UCSD-AML1 (cell line): ENCODE measurements around the gene PKP3.
"Not testable (repeated sequence)": the region's sequence is repeated elsewhere in the genome, so short reads cannot be mapped to it uniquely, and the experiment has no call there.

ENCODE experiments used
- DNase-seq: peaks from one replicate; lab custom pipeline; 2025; ENCODE audit not compliant: unreplicated experiment; lab: John Stamatoyannopoulos, UW

Gene PKP3

DNA sequence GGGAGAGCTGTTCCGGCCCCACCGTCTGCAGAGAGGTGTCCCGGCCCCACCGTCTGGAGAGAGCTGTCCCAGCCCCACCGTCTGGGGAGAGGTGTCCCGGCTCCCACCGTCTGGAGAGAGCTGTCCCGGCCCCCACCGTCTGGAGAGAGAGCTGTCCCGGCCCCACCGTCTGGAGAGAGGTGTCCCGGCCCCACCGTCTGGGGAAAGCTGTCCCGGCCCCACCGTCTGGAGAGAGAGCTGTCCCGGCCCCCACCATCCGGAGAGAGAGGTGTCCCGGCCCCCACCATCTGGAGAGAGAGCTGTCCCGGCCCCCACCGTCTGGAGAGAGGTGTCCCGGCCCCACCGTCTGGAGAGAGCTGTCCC lies 30.6 kb upstream of the PKP3 start:
- not testable (repeated sequence) for DNase-seq

DNA sequence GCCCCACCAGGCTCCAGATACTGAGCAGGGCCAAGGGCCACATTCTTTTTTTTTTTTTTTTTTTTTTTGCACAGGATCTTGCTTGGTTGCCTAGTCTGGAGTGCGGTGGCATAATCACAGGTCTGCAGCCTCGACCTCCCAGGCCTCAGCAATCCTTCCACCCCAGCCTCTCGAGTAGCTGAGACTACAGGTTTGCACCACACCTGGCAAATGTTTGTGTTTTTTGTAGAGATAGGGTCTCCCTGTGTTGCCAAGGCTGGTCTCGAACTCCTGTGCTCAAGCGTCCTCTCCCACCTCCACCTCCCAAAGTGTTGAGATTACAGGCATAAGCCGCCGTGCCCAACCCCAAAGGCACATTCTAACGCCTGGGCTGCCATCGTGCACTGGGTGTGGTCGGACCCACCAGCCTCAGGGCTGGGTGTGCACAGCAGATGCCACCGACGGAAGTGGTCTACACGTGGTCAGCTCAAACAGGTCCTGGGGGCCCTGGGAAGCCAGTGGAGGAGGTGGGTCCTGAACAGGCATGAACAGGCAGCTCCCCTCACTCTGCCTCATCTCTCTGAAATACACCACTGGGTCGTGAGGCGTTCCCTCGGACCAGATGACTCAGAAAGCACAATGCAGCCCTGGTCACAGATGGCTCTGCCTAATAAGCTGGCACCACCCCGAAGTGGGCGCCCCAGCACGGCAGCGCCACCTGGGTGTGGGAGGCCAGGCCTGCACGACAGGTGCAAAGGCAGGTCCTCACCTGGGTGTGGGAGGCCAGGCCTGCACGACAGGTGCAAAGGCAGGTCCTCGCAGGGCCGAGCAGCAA lies 29.9 kb upstream of the PKP3 start:
- no peak for DNase-seq

DNA sequence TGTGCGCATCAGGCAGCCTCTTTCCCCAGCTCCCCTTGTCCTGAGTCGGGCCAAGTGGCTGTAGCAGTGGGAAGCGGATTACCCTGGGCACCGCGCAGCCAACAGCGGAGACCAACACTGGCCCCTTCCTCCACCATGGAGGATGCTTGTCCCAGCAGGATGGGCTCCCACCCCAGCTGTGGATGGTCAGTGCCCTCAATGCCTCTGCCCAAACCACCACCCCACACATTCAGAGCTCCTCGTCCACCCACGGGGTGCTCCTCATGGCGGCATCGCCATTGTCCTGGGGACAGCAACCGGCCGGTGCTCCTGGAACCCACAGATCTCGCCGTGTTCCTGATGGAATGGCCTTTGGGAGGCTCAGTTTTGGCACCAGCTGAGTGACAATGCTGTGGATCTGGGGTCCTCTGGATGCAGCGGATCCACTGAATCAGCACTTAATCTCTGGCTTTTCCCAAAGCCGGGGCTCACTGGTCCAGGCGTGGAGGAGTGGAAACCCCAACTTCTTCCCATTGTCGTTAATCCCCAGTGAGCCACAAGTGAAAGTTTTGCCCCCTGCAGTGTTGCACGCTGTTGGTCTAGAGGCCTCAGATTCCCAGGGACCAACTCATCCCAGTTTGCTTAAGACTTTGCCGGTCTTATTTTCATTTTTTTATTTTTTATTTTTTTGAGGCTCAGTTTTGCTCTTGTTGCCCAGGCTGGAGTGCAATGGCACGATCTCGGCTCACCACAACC lies 28.9 kb upstream of the PKP3 start:
- DNase-seq, result no peak

DNA sequence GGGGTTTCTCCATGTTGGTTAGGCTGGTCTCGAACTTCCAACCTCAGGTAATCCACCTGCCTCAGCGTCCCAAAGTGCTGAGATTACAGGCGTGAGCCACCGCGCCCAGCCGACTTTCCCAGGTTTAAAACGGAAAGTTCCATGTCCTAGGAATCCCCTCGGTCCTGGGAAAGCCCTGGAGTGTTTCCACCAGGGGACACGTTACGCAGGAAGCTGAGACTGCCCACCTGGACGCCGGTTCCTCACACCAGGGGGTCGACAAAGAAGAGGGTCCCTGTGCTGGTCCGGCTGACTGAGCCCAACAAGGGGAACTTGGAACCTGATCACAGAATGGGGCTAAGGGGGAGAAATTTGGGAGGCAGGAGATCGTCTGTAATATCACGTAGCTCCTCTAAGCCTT lies 28.2 kb upstream of the PKP3 start:
- no peak for DNase-seq

DNA sequence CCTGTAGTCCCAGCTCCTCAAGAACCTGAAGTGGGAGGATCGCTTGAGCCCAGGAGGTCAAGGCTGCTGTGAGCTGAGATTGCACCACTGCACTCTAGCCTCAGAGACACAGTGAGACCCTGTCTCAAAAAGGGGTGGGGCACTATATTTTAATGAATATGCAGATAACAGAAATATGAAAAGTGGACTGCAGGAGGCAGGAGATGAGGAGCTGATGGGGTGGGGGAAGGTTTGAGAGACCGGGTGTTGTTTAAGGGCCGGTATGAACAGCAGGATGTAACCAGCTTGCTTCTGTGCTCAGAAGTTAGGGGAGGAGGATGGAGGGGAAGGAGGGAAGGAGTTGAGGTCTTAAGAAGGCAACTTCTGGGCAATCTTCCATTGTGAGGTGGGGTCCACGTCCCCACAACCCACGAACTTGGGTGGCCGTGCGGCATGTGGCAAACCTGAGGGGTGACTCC lies 26.0 kb upstream of the PKP3 start:
- no peak for DNase-seq

DNA sequence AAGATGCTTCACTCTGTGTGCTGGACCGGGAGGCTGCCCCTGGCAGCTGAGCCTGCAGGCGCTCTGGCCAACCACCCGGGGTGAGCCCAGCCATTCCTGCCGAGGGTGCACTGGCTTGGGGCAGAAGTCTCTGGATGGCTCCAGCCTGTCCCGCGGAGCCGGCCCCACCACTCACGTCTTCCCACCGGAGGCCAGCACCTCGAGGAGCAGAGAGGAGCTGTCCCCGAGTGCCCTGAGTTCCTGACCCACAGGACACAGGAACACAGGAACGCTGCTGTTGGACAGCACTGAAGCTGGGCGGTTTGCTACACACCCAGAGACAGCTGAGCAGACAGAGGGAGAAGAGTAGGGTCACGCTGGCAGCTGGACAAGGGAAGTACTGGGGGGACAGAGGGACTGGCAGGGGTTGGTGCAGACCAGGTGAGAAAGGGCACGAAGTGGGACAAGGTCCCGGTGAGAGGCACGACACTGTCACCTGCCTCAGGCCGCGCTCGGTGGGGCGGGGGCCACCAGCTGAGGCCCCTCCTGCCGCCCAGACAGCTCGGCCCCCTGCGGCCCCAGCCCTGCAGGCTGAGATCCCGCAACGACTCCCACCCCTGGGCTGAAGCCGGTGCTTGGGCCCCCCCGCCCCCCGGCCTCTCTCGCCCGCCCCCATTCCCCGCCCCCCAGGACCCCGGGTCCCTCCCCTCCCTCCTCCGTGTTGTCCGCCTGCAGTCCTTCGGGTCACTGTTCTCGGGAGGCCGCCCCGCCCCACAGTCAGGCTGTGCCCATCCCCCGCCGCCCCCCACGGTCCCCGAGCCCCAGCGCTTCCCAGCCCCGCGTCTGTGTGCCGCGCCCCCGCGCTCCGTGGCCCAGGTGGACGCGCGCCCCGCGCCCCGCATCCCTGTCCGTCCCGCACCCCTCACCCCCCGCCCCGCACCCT lies 25.3 kb upstream of the PKP3 start:
- DNase-seq, result no peak

DNA sequence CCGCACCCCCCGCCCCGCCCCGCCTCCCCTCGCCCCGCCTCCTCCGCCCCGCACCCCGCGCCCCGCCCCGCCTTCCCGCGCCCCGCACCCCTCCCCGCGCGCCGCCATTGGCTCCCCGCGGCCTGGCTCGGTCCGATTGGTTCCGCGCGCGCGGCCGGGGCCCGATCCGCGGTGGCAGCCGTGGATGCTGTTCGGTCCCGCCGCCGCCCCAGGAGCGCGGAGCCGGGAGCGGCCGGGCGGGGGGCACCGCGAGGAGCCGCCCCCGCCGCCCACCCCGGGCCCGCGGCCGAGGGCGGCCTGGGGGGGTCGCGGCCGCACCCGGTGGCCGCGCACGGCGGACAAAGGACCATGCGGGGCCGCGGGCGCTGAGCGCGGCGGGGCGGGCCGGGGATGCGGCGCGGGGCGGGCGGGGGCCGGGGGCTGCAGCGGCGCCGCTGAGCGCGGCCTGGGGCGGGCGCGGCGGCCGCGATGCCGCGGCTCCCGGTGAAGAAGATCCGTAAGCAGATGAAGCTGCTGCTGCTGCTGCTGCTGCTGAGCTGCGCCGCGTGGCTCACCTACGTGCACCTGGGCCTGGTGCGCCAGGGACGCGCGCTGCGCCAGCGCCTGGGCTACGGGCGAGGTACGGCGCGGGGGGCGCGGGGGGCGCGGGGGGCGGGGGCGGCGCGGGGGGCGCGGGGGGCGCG lies 24.5 kb upstream of the PKP3 start, which contains the start of gene B4GALNT4:
TSS of gene B4GALNT4 (plus strand) at position 164 of the 683 bp plus-strand sequence. CDS start at position 469, 305 bp downstream.
- DNase-seq, result no peak

DNA sequence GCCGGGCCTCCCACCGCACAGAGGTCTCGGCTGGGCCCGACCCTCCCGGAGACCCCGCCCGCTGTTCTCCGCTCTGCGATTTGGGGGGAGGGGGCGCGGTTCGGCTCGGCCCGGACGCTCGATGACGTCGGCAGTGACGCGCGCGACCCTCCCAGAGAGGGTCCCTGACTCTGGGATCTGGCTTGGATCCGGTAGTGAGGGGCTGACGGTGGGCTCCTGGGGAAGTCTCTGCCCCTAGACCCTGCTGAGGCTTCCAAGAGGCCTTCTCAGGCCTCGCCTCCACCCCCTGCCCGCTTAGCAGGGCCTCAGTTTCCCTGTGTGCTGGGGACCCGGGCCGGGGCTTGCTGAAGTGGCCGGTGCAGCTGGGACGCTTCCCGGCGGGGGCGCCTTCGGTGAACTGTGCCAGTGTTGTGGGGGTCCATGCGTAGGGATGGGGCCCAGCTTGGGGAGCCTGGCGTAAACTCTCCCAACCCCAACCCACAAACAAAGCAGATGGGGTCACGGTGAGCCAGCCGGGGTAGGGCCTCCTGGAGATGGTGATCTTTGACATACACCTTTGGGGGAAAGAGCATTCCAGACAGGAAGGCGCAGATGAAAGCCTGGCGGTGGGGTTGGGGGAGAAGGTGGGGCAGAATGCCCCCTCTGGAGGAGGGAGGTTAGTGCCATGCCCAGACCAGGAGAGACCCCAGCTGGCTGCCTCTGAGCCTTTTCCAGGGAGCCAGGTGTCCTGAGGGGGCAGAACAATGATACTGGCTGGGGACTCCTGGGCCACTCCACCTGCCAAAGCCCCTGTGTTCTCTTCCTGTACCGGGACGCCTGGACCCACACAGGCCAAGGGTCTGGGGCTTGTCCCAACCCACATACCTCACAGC lies 23.7 kb upstream of the PKP3 start:
- no peak for DNase-seq

DNA sequence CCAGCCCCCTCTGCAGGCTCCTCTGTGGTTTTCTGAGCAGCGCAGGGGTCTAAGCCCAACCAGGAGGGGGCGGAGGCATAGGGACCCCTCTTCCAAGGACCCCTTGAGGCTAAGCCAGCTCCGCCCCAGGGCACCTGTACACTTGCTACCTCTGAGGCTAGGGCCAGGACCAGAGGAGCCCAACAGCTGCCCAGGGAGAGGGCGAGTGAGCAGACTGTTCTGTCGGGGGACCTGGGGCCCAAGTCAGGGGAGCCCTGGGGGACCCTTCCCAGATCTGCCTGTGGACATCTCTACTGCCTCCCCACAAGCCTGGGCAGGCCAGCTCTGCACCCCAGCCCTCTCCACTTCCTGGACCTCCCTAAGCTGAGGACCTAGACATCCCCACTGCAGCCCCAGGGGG lies 23.0 kb upstream of the PKP3 start:
- no peak for DNase-seq

DNA sequence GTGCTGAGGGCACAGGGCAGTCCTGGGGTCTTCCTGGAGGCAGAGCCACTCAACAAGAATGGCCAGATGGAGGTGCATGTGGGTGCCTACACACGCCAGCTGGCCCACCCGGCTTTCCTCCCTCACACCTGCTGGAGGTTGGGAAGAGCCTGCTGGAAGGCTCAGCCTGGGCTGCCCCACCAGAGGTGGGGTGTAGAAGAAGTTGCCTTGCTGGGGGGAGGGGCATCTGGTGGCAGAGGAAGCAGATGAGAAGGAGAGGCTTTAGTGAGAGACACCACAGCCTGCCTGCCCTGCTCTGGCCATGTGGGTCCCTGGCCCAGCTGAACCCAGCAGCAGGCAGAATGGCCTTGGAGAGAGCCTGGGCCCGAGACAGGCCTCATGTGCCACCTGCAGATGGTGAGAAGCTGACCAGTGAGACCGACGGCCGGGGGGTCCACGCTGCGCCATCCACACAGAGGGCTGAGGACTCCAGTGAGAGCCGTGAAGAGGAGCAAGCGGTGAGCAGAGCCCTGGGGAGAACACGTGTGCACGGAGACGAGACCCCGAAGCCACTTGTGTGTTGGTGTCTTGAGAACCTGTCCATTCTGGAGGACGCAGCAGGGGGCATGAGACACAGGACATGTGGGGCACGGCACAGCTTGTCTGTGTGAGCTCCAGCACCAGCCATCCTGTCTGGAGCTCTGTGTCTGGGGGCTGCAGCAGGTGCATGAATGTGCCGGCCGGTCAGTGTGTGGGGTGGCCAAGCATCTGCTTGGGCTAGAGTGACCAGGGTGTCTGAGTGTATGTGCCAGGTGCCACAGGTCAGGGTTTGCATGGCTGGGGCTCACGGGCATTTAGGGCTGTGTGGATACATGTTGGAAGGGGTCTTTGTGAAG lies 22.1 kb upstream of the PKP3 start:
- peak; percentile 28 for DNase-seq

DNA sequence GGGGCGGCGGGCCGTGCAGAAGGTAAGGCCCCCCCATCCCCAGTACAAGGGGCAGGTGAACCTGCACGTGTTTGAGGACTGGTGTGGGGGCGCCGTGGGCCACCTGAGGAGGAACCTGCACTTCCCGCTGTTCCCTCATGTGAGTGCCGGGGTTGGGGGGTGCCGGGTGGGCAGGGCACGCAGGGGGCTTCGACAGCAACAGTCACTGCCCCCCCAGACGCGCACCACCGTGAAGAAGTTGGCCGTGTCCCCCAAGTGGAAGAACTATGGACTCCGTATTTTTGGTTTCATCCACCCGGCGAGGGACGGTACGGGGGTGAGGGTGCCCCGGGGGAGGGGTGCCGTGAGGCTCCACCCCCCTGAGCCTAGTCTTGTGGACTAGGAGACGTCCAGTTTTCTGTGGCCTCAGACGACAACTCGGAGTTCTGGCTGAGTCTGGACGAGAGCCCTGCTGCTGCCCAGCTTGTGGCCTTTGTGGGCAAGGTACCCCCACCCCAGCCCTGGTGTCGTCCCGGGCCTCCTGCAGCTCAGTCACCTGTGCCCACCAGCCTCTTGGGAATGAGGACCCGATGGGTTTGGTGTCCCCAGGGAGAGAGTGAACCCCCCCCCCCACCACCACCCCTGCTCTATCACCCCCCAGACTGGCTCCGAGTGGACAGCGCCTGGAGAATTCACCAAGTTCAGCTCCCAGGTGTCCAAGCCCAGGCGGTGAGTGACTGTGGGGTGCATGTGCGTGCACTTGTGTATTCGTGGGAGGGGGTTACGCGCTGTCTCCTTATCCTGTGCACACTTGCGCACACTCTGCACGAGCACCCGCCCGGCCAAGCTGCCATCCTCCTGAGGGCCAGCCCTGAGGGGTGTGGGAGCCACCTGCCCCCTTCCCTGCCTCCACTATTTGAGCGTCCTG lies 20.9 kb upstream of the PKP3 start:
- DNase-seq, result no peak

DNA sequence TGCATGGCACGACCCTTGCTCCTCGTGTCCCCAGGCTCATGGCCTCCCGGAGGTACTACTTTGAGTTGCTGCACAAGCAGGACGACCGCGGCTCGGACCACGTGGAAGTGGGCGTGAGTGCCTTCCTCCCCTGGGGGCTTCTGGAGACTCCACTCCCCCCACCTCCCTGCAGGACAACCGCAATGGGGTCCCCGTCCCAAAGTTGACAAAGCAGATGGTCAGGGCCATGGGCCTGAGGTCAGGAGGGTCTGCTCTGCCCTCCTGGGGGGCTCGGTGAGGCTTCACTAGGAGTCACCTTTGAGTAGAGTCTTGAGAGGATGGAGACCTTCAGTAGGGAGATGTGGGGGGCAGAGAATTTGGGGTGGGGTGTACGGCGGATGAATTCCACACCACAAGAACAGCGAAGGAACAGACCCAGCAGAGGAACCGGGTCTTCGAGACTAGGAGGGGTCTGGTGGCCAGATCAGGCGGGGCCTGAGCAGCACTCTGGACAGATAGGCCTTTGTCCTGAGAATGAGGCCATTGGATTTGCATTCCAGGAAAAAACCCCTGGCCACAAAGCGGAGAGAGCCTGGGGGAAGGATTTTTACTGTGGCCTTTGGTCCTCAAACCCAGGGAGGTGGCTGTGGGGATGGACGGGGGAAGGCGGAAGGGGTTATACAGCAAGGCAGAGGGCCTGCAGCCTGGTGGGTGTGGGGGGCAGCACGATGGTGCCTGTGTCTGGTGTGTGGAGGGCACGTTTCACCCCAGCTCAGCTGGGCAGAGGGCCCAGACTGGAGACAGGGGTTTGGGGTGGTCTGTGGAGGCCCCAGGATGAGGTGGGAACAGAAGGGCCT lies 20.1 kb upstream of the PKP3 start:
- DNase-seq, result no peak

DNA sequence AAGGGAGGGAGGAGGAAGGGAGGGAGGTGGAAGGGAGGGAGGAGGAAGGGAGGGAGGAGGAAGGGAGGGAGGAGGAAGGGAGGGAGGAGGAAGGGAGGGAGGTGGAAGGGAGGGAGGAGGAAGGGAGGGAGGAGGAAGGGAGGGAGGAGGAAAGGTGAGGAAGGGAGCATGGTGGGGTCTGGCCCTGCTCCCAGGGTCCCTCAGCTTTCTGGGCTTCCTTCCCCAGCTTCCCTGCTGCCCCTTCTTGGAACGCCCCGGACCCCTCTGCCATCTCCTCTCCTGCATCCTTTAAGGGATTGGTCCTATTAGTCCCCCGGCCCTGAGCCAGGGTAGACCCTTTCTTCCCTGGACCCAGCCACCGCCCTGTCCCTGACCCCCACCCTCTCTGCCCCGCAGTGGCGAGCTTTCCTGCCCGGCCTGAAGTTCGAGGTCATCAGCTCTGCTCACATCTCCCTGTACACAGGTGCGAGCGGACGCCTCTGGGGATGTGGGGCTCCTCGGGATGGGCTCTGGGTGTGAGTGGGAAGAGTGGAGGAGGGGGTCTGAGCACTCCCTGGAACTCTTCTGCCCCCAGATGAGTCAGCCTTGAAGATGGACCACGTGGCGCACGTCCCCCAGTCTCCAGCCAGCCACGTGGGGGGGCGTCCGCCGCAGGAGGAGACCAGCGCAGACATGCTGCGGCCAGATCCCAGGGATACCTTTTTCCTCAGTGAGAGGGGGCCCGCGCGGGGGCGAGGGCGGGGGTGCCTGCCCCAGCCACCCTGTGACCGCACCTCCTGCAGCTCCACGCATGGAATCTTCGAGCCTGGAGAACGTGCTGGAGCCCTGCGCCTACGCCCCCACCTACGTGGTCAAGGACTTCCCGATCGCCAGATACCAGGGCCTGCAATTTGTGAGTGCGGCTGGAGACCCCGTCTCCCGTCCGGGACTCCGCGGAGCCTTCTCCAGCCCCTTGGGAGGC lies 18.7 kb upstream of the PKP3 start:
- no peak for DNase-seq

DNA sequence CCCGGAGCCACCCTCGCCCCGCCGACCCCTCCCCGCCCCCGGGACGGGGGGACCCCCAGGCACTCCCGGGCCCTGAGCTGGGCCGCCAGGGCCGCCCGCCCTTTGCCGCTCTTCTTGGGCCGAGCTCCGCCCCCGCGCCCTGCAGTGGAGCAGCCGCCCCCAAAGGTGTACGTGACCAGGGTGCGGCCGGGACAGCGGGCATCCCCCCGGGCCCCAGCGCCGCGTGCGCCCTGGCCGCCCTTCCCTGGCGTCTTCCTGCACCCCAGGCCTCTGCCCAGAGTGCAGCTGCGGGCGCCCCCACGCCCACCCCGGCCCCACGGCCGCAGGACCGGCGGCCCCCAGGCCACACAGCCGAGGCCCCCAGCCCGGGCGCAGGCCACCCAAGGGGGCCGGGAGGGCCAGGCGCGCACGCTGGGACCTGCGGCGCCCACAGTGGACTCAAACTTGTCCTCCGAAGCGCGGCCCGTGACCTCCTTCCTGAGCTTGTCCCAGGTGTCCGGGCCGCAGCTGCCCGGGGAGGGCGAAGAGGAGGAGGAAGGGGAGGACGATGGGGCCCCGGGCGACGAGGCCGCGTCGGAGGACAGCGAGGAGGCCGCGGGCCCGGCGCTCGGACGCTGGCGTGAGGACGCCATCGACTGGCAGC lies 17.4 kb upstream of the PKP3 start:
- DNase-seq, result no peak

DNA sequence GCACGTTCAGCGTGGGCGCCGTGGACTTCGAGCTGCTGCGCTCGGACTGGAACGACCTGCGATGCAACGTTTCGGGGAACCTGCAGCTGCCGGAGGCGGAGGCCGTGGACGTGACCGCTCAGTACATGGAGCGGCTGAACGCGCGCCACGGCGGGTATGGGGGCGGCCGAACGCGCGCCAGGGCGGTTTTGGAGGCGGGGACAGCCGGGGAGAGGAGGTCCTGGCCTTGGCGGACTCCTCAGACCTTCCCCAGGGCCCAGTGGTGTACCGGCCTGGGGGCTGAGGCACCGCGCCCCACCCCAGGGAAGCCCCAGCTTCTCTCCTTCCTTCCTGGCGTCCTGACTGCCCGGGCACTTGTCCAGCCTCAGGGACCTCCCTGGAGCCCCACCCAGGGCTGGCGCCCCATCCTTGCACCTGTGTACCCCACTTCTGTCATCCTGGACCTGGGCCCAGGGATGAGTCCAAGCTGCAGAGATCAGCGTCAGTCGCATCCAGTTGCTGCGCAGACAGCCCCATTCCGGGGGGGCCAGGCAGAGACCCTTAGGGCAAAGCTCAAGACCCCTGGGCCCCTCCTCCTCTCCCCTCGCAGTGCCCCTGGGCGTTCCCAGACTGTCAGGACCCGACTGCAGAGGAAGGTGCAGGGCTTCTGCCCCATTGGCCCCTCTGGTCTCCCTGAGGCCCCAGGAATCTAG lies 16.7 kb upstream of the PKP3 start:
- no peak for DNase-seq
